Fibroblast of skin of left quadriceps (primary cell): ENCODE data around the gene SLC2A4RG.

Source experiments
- DNase-seq, 2 experiments: peaks; one replicate each; pipeline ENCODE4 v3.0.0-alpha.2; 2013; ENCODE audit warnings: low read depth in 2 of 2

SLC2A4RG gene

DNA sequence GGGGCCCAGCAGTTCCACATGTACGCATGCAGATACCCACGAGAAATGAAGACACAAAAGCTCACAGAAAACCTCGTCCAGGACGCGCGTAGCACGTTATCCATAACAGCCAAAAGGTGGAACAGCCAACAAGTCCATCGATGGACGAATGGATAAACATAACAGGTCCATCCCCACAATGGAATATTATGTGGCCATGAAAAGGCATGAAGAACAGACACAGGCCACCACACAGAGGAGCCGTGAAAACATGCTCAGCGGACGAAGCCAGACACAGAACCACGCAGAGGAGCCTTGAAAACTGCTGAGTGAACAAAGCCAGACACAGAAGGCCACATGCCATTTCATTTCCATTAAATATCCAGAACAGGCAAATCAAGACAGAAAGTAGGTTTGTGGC is 38.0 kb downstream of the SLC2A4RG start:
- DNase-seq = no peak

GRCh38 chr20:63778034-63778752 is 38.6 kb downstream of the SLC2A4RG start:
- DNase-seq = no peak

GRCh38 chr20:63778857-63779256 is 39.3 kb downstream of the SLC2A4RG start:
- DNase-seq = no peak

GRCh38 chr20:63781181-63781580 is 41.6 kb downstream of the SLC2A4RG start:
- DNase-seq = no peak

GRCh38 chr20:63782051-63782471 is 42.5 kb downstream of the SLC2A4RG start:
- no peak for DNase-seq

- no peak for DNase-seq
Measured at GRCh38 chr20:63782521-63782971, 43.0 kb downstream of the SLC2A4RG start.

GRCh38 chr20:63783970-63784369 is 44.4 kb downstream of the SLC2A4RG start:
- DNase-seq = no peak

GRCh38 chr20:63785691-63786131 is 46.1 kb downstream of the SLC2A4RG start:
- no peak for DNase-seq

- DNase-seq = no peak
Measured at GRCh38 chr20:63787302-63787701, 47.7 kb downstream of the SLC2A4RG start.

- DNase-seq = no peak
Measured at GRCh38 chr20:63787749-63788148, 48.2 kb downstream of the SLC2A4RG start.

DNA sequence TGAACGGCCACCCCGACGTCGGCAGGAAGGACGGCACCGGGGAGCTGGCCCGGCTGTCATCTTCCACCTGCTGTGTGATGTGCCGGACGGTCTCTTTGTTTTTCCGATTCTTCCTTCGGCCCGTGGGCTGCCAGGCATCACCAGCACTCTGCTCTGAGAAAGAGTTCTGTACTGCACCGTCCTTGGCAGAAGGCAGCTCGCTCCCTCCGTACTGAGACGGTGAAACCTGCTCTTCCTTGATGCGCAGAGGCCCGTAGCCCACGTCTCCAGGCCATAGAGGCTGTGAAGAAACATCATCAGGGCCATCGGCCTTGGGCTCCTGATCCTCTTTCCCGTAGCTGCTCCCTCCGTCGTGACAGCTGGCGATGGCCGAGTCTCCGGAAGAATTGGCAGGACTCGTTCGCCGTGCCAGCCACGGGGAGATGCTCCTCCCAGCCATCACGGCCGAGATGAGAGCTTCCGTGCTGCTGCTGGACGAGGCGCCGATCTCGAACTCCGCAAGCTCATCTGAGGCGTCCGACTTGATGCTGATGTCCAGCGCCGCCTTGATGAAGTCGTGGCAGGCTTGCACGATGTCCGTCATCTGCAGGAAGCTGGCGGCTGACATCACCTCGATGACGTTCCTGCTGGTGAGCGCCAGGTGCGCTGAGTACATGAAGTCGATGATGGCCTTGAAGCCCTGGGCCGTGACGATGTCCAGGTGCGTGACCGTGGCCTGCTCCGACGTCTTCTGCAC is 50.4 kb downstream of the SLC2A4RG start:
- no peak for DNase-seq

DNA sequence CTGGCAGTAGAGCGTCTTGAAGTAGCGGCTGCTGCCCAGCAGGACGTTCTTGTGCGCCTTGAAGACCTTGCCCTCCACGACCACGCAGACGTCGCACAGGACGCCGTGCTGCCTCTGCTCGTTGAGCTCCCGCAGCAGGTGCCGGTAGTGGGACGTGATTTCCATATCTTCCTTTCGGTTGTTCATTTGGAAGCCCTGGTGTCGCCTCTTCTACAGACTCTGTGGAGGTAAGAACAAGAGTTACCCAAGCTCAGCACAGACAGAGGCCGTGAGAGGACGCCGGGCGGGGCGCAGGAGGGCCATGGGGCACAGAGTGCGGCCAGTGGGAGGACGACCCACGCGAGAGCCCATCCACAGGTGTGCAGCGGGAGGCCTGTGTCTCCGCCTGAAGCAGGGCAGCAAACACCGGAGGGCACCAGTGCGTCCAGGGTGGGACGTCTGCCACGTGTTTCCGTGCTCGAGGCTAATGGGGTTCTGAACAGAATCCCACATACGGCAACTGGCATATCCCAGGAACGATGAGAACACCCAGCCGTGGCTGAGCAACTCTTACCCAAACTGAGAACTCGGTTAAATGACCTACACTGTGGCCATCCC is 51.1 kb downstream of the SLC2A4RG start:
- DNase-seq = no peak

GRCh38 chr20:63791497-63792156 is 52.1 kb downstream of the SLC2A4RG start:
- DNase-seq = no peak

GRCh38 chr20:63792866-63793265 is 53.3 kb downstream of the SLC2A4RG start:
- DNase-seq = no peak
